ENCODE data around the gene RAB28. TPM values are rescaled to one million over a fixed set of nuclear protein-coding genes. Genes with fewer than 3 reads are reported as not detected.

The RAB28 gene
- total and polyA plus RNA-seq, 9 of the 15 experiments (the other 6 are each of a cell fraction or from before 2014, with no cell fraction given): 6.7 to 40.4 (median 23.0) TPM

GRCh38 chr4:13521047-13521446 is 36.9 kb upstream of the RAB28 start (continued):
- TF ChIP-seq CBFA2T3 (IDR thresholded peaks at IDR 0.05) (no peak), RBM14 (IDR thresholded peaks at IDR 0.05; ENCODE audit: borderline replicate concordance, insufficient read depth, low read depth, low read length) (no peak), FIP1L1 (IDR thresholded peaks at IDR 0.05; ENCODE audit: low read depth, low read length, poor library complexity, severe bottlenecking) (no peak), JUND (IDR thresholded peaks at IDR 0.05; ENCODE audit: borderline replicate concordance, low read depth, low read length) (no peak), JUND (tag; IDR thresholded peaks at IDR 0.05; ENCODE audit: borderline replicate concordance, low read depth, low read length) (no peak), SOX6 (IDR thresholded peaks at IDR 0.05) (no peak), ZNF175 (CRISPR knock-in tag; IDR thresholded peaks at IDR 0.05; ENCODE audit: low read depth) (no peak), SMAD1 (IDR thresholded peaks at IDR 0.05; ENCODE audit: low read depth, low read length, partially characterized antibody) (no peak), NCOA1 (IDR thresholded peaks at IDR 0.05; ENCODE audit: low read depth) (no peak)

- FAIRE-seq (no peak), ATAC-seq (no peak), DNase-seq (ENCODE audit: extremely low read depth in 1 of 4, low spot score in 3 of 4) (no peak)
- 12% methylated on average over 3 of the region's 3 CpGs for WGBS (ENCODE audit: insufficient coverage, low coverage, missing lambda C conversion rate)
- CTCF ChIA-PET (ENCODE audit: low intra/inter-chr PET ratio): no interaction called here
- no peaks in the 10 kb centered on the region; a peak in 1 of 5 replicates for H3K4me1 ChIP-seq (replicated peaks in 1 of 2; ENCODE audit: control insufficient read depth in 2 of 2, insufficient read depth in 2 of 2, low read length in 2 of 2)
- in situ Hi-C loops (cut with MboI): no loop called here
- POLR2A ChIA-PET: interaction anchor here (0.9 kb wide), 1 partner anchor 9 kb away, joined by 3 read pairs; no protein-coding TSS in a partner anchor
- BruUV-seq (replicated peaks): no TSS peak
- no peaks in the 10 kb centered on the region for H3K9me1 ChIP-seq (ENCODE audit: control insufficient read depth, insufficient read depth, low read length)
- H3K36me3 ChIP-seq (ENCODE audit: control insufficient read depth, insufficient read depth, low read length): no peaks in the 10 kb centered on the region
- H4K20me1 ChIP-seq (replicated peaks; ENCODE audit: control insufficient read depth, insufficient read depth, low read length): no peaks in the 10 kb centered on the region
- no peak overlapping the region for H2AFZ ChIP-seq (ENCODE audit: low read depth, low read length)
- no peak overlapping the region for H3K27ac ChIP-seq (ENCODE audit: extremely low read depth, low read depth, low read length)
- H3K9me3 ChIP-seq (replicated peaks; ENCODE audit: control insufficient read depth, insufficient read depth, low read depth, low read length): no peaks in the 10 kb centered on the region
- intact Hi-C loops (cut with micrococcal nuclease): no loop called here
- H3K4me3 ChIP-seq: no peak overlapping the region
- no peaks in the 10 kb centered on the region for H3K27me3 ChIP-seq (ENCODE audit: control insufficient read depth in 2 of 2, insufficient read depth in 2 of 2, low read length in 2 of 2)
- H3K4me2 ChIP-seq (ENCODE audit: insufficient read depth, low read length): no peak overlapping the region
- no peak overlapping the region for H3K9ac ChIP-seq (ENCODE audit: insufficient read depth in 1 of 2, low read depth in 2 of 2, low read length in 2 of 2)
- H3K79me2 ChIP-seq (ENCODE audit: control insufficient read depth, insufficient read depth, low read length): no peaks in the 10 kb centered on the region
- TF ChIP-seq SRF (CRISPR knock-in tag; IDR thresholded peaks at IDR 0.05): no peak
- no peak for TF ChIP-seq RB1 (IDR thresholded peaks at IDR 0.05; ENCODE audit: low read depth)
- no peak for TF ChIP-seq PATZ1 (CRISPR knock-in tag; IDR thresholded peaks at IDR 0.05; ENCODE audit: borderline replicate concordance)
- TF ChIP-seq ZKSCAN1 (IDR thresholded peaks at IDR 0.05; ENCODE audit: low read depth, low read length): no peak
- no peak for TF ChIP-seq CBFA2T2 (conservative IDR thresholded peaks at IDR 0.05)
- no peak for TF ChIP-seq EGR1 (conservative IDR thresholded peaks at IDR 0.05)
- TF ChIP-seq HMGN3 (IDR thresholded peaks at IDR 0.05; ENCODE audit: borderline replicate concordance, extremely low read depth, insufficient read length, low read depth, low read length): no peak
- no peak for TF ChIP-seq ZNF324 (CRISPR knock-in tag; IDR thresholded peaks at IDR 0.05)
- no peak for TF ChIP-seq CREB3 (tag; conservative IDR thresholded peaks at IDR 0.05; ENCODE audit: low read depth)
- no peak for TF ChIP-seq MTA2 (IDR thresholded peaks at IDR 0.05; ENCODE audit: low read depth)
- no peak for TF ChIP-seq ZNF668 (CRISPR knock-in tag; IDR thresholded peaks at IDR 0.05)
These were observed 32.2 kb upstream of the RAB28 start for GRCh38 chr4:13516315-13516860.
